GM18870 (cell line): ENCODE measurements around the gene LFNG.

Experiments
- ATAC-seq: cut with Tn5 transposase; IDR thresholded peaks from one replicate; pipeline ENCODE4 v1.9.1; 2021; ENCODE audit warnings: moderate library complexity; ENCODE audit not compliant: unreplicated experiment

Gene LFNG

DNA sequence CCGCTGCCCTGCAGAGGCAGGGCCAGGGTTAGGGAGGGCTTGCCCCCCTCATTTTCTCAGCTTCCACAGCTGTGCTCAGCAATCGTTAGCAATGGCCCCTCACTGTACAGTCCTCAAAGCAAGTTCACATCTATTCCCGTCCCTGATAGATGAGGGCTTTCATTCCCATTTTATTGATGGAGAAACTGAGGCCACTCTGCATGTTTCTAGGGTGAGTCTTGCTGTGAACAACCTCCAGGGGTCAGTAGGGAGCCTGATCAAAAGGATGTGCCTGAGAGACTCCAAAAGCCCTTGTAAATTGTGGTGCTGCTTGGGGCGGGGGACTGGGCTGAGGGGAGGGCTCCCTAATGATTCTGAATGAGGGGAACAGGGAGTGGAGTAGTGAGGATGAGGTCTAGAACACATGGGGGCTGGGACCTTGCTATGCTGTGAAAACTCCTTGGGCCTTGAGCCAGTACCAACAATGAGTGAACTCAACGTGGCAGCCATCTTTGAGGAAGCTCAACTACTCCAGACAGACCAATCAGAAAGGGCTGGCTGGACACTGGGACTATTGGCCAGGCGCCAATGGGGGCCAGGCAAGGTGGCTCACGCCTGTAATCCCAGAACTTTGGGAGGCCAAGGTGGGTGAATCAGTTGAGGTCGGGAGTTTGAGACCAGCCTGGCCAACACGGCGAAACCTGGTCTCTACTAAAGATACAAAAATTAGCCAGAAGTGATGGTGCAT, 36.7 kb upstream of the LFNG start:
- no peak for ATAC-seq

DNA sequence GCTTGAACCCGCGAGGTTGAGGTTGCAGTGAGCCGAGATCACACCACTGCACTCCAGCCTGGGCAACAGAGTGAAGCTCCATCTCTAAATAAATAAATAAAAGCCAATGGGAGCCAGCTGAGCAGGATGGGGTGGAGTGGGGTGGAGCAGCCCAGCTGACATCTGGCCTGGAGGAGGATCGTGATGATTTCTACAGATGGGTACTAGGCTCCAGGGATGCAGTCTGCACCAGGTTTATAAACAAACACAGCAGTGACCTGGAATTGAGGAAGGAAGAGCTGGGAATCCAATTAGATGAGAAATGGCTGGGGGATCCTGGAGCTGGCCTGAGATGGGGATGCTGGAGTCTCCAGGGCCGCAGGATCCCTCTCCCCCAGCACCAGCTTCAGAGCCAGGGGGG, 36.1 kb upstream of the LFNG start:
- no peak for ATAC-seq

DNA sequence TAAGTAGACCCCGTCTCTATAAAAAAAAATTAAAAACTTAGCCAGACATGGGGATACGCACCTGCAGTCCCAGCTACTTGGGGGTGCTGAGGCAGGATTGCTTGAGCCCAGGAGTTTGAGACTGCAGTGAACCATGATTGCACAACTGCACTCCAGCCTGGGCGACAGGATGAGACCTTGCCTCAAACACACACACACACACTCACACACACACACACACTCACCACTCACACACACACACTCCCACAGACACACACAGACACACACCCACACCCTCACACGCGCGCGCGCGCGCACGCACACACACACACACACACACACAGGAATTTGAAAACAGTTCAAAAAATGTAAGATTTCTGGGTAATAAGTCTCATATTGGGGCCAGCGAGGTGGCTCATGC, 34.7 kb upstream of the LFNG start:
- no peak for ATAC-seq

DNA sequence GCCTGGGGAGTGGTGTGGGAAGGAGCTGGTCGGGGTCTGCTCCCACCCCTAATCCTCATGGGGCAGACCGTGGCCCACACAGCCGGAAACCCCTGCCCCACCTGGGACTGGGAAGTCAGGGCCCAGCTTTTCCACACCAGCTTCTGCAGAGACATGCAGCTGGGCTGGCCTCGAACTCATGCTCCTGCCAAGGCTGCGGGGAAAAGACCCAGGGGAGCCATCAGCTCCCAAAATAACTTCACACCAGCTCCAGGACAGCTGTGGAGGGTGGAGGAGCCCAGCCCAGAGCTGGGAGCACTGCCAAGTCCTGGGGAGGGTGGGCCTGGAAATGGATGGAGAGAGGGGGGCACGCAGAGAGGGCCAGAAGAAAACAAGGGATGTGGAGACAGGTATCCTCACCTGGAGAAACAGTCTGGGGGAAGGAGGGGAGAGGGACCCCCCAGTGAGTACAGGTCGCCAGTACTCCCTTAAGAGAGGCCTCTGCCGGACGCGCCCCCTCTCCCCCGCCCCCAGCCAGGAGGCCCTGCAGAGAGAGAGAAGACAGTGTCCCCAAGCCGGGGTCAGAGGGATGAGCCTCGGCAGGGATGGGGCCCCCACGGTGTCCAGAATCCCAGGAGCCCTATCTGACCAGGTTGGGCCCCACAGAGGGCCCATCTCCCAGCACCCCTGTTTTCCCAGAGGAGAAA, 31.8 kb upstream of the LFNG start:
- no peak for ATAC-seq

DNA sequence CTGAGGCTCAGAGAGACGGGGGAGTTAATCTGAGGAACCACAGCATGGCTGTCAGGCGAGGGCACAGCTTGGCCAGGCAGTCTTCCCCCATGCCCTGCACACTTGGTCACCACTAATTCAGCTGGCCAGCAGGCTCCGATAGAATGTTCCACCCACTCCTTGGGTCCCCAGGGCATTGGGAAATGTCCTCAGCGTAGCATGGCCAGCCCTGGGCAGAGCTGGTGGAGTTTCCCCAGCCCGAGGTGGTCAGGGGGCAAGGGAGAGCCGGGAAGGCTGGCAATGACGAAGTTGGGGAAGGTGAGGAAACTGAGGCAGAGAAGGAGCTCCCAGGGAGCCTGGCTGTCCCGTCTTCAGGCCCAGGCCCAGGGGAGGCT, 31.3 kb upstream of the LFNG start:
- ATAC-seq: no peak

DNA sequence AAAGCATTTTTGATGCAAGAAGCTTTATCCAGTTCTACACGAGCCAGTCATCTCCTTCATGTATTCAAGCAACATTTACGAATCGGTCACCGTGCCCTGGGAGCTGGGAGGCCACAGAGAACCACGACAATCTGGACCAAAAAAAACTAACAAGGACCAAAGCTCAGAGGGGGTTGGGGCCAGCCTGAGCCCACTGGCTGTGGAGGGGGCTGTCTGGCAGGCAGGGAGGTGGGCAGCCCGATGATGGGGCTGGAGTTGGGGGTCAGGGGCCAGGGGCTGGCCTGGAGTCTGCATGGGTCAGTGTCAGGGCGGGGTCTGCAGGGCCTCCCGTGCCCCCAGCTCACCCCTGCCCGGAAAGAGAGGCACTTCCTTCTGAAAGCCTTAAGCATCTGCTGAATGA, 30.9 kb upstream of the LFNG start:
- no peak for ATAC-seq

DNA sequence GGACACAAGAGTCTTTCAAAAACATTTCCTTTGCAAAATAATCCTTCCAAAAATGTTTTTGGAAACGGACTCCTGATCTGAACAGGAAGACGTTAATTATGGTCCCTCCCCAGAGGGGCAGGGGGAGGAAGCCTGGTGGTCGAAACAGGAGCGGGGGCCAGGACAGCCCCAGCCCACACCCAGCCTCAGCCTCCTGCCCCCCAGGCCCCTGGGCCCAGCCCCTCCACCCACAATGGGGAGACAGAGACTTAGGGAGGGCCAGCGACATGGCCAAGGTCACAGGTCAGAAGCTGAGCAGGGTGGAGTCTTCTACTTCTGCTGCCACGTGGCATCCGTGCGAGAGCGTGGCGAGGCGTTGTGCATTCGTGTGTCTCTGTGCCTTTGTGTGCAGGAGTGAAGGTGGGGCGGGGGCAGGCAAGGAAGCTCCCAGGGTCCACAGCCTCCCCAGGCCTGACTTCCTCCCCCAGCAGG, 29.4 kb upstream of the LFNG start:
- ATAC-seq: no peak

DNA sequence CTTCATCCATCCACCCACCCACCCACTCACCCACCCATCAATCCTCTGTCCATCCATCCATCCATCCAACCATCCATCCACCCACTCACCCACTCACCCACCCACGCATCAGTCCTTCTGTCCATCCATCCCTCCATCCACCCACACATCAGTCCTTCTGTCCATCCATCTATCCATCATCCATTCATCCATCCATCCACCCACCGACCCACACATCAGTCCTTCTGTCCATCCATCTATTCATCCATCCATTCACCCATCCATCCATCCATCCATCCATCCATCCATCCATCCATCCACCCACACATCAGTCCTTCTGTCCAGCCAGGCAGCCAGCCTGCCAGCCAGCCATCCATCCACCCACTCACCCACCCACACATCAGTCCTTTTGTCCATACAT, 27.5 kb upstream of the LFNG start:
- ATAC-seq: no peak

DNA sequence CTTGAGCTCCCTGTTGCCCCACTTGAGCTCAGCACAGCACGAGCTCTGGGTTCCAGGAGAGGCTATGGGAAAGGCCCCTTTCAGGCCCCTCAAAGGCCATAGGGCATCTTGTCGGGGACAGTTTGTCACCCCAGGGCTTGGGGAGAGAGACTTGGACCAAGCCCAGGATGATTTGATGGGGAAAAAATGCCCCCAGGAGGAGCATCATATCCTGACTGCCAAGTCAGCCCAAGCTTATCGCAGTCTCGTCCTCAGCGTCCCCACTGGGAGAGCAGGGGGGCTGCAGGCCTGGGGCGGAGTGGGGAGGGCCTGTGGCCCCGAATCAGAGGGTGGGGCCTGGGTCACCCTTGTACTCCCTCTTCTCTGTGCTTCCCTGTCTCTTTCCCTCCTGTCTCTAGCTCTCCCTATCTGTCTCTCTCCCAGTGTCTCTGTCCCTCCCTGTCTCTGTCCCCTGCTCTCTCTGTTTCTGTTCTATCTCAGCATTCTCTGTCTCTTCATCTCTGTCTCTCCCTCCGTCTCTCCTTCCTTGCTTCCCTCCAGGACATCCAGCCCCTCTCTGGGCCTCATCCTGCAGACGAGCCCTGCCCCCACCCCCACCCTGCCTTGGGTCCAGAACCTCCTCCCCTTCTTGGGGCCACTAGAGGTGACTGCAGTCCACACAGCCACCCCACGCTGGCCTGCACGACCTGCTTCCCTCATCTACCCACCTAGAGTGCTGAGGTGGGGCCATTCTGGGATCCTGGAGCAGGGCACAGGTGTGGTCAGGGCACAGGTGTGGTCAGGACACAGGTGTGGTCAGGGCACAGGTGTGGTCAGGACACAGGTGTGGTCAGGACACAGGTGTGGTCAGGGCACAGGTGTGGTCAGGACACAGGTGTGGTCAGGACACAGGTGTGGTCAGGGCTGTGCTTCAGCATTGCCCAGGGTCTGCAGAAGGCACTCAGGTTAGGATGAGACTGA, 26.1 kb upstream of the LFNG start:
- ATAC-seq: no peak

DNA sequence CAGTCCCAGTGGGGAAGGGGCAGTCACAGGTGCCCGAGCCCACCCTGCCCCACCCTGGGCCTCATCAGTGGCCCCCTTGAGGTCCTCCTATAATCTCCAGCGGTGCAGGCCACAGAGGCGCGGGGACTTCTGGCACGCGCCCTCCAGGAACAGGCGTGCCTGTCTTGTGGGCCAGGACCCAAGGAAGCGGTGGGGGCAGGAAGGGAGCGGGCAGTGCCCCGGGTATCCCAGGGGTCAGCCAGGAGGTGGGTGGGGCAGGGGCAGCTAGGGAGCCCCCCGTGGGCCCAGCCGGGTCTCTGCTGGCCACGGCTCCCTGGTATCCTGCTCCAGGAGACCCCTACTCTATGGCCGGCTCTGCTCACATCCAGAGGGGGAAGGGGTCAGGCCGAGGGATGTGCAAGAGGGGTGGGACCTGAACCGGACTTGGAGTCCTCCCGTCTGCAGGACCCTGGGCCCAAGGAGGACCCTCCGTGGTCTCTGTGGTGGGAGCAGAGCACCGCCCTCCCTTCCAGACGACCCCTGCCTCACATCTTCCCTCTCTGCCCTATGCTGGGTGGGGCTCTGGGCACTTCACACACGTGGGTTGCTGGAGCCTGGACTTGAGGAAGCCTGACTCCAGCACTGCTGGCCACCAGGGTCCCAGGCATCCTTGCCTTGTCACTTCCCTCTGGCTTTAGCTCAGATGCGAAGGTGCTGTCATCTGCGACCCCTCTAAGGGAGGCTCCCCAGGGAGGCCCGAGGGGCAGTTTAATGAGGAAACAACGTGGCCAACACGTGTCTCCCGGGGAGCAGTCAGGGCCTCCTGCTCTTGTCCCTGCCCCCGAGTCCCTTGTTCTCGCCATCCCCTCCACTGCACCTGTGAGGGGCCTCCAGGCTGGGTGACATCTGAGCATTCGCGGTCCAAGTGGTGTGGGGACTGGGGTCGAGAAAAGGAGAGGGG, 25.1 kb upstream of the LFNG start:
- ATAC-seq: no peak

DNA sequence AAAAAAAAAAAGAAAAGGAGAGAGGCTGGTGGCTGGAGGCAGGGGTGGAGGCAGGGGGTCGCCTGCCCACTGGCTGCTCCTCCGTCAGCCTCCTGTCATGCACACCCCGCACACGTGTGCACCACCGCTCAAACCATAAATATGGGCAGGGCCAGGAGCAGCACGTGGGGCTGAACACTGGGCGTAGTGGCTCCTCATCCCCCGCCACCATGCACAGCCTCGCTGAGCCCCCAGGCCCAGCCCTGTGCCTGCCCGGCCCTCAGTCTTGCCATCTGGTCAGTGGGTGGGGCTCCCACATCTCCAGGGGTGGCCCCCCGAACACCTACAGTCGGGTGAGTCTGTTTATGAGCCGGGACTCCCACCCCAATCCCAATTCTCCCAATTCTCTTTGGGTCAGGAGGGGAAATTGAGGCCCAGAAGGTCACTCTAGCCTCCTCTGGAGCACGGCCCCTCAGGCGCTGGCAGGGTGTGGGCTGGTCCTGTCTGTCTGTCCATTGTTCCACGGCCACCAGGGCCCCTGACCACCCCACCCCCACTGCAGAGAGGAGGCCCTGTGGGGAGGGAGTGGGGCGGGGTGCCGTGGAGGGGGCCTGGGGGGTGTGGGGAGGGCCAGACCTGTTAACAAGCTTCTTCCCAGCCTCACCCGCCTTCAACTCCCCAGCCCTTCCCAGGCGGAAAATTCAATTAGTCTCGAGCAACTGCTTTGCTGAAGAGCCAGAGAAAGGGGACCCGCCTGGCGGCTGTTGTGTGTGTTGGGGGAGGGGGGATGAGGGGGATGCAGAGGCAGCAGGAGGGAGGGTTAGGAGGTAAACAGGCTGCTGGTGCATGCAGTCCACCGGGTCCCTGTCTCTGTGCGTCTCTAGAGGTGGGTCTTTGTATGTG, 23.9 kb upstream of the LFNG start:
- no peak for ATAC-seq

DNA sequence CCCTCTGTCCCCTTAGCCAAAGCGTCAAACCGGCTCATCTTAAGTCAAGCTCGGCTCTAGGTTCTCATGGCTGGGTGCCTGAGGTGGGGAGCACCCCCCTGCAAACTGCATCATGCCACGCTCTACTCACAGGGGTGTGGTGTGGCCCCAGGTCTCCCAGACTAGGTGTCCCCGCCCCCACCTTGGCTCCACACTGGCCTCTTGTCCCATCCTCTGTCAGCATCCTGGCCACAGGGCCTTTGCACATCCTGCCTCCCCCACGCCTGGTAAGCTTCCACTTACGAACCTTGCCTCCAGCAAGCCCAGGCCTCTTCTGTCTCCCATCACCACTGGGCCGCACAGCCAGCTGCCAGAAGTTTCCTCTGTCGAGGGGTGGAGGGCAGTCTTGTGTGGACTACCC, 23.2 kb upstream of the LFNG start:
- no peak for ATAC-seq

DNA sequence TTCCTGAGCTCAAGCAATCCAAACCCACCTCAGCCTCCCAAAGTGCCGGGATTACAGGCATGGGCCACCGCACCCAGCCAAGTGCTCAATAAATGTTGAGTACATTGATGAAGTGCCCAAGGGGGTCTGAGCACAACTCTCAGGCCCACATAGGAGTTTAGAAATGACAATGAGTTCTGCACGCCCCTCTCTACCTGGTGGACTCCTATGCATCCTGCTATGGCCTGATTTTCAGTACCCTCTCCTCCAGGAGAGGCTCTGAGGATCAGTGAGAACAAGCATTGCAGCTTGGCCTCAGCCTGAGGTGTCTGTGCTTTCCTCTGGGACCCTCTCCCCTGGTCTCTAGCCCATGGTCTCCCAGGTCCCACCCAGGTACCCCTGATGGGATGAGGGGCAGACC, 22.5 kb upstream of the LFNG start:
- no peak for ATAC-seq

DNA sequence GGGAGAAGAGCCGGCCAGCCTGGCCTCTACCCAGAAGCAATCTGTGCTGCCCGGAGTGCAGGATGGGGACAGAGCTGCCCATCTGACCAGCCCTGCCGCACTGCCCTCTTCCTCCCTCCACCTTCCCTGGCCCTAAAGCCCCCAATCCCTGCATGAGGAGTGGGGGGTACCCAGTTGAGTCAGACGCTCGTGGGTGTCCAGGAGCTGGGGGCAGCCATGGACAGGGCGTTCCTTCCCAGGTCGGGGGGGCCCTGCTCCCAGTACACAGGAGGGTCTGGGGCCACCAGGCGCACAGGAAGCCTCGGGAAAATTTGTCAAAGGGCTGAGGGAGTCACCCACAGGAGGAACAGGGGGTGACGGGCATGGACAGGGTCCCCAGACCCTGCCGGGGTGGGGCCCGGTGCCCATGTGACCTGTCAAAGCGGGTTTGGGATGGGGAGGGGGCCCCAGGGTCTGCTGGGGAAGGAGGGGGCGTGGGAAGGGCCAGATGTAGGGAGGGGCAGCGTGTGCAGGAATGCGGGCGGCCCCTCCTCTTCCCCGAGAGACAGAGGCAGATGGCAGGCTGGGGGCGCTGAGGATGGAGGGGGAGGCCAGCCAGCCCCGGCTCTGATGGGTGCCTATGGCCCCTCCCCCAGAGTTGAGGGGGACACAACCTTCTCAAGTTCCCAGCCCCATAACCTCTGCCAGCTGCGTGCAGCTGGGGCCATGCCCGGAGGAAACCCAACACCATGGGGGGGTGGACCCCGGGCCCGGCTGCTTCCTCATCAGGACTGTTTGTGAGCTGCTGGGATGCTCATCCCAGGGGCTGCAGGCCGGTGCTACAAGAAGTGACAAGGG, 21.9 kb upstream of the LFNG start:
- no peak for ATAC-seq

DNA sequence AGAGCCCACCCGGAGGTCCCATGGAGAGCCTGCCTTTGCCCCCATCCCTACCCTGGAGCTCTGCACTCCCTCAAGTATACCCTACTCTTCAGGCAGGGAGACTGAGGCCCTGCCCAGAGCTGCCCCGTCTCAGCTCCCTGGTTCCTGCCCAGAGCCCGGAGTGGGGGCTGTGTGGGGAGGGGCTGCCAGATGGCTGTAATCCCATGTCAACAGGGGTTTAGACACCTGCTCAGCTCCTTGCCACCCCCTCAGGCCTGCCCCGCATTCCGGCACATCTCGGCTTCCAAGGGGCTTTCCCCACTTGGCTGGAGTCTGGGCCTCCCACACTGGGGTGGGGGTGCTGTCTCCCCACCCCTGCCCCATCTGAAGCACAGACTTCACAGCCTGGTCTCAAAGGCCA, 20.9 kb upstream of the LFNG start:
- no peak for ATAC-seq

DNA sequence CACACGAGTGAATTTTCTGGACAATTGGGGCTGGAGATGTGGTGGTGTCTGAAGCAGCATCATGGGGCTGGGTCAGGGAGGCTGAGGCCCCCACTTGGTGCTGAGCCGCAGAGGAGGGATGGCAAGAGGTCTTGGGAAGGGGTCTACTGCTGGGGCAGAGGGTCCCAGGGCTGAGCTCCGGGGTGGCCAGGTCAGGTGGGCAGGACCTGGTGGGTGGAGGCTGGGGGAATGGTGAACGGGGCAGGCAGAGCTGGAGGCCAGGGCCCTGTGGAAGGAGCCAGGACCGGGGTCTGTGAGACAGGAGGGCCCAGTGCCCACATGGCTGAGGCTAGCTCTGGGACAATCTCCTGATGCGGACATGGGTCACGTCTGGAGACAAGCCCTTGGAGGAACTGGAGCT, 20.4 kb upstream of the LFNG start:
- ATAC-seq: no peak

DNA sequence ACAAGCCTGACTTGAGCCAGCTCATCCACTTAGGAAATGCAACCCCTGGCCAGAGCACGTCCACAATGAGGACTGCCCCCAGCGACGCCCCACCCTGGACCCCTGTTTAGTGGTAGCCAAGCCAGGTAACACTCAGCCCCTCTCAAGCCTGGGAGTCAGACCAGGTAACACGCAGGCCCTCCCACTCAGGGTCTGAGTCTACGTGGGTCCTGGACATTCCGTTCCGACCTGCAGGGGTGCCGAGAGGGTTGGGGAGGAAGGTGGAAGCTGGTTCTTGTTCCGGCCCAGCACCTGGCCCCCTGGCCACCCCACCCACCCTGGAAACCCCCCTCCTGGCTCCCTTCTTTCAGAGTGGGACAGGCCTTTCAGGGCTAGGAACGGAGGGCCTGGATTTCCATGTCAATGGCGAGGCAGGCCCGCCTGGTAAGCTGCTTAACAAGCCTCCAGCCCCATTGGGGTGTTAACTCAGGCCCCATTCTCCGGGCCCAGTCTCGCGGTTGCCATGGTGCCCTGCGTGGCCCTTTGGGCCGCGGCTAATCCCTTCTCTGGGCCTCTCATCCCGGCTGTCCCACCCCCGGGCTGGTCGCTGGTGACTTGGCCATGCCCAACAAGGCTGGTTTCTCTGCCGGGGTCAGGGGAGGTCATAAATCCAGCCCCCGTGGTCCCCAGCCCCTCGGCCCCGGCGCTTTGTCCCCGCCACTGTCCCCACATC, 19.7 kb upstream of the LFNG start:
- no peak for ATAC-seq

DNA sequence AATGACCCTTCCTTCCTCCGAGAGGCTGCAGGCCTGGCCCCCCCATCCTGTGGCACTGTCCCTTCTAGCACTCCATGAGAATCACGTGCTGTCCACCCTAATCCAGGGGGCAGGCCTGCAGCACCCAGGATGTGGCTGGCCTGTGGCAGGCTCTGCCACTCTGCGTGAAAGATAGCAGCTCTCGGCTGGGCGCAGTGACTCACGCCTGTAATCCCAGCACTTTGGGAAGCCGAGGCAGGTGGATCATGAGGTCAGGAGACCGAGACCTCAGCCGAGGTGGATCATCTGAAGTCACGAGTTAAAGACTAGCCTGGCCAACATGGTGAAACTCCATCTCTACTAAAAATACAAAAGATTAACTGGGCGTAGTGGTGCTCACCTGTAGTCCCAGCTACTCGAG, 18.9 kb upstream of the LFNG start:
- ATAC-seq: no peak
